Breast epithelium (tissue), 4 donors: Measurements from ENCODE around the gene FAM107A. TPM values are rescaled to one million over a fixed set of nuclear protein-coding genes. Genes with fewer than 3 reads are reported as not detected.
"Not testable (repeated sequence)": the region's sequence is repeated elsewhere in the genome, so short reads cannot be mapped to it uniquely, and the experiment has no call there.

Experiments used
- DNase-seq, 2 donors: peaks; one replicate each; pipeline ENCODE4 v3.0.0-alpha.2; 2019; ENCODE audit warnings: low spot score in 2 of 2
- H3K27ac ChIP-seq, 2 donors: fragments of 200-600 bp; sonication (generic) in 1 of 2; one replicate each; pipeline ENCODE4 v1.5.1; 2016 to 2019; ENCODE audit warnings: mild to moderate bottlenecking in 1 of 2
- H3K27me3 ChIP-seq, 2 donors: fragments of 200-600 bp; sonication (generic) in 1 of 2; one replicate each; pipeline versions ENCODE4 v1.5.1 to v1.6.0; 2017 to 2019; ENCODE audit warnings: control low read depth in 1 of 2, mild to moderate bottlenecking in 1 of 2
- H3K36me3 ChIP-seq: fragments of 200-600 bp; one replicate; pipeline ENCODE4 v1.5.1; 2019
- H3K4me1 ChIP-seq, 2 donors: fragments of 200-600 bp; sonication (generic); one replicate each; pipeline ENCODE4 v1.5.1; 2016 to 2019; ENCODE audit warnings: control low read depth in 1 of 2
- H3K4me3 ChIP-seq, 3 donors: fragments of 200-600 bp; sonication (generic); 1 replicate in 2 of 3; 2 replicates in 1 of 3; pipeline ENCODE4 v1.5.1; 2016 to 2019; ENCODE audit warnings: mild to moderate bottlenecking in 3 of 3, moderate library complexity in 2 of 3
- H3K9me3 ChIP-seq, 2 donors: fragments of 200-600 bp; sonication (generic) in 1 of 2; one replicate each; pipeline ENCODE4 v1.5.1; 2016 to 2019; ENCODE audit warnings: control low read depth in 1 of 2
- POLR2A ChIP-seq: fragments of 450-650 bp; IDR thresholded peaks from one replicate; pipeline ENCODE4 v1.6.1; 2016; ENCODE audit warnings: antibody characterized with exemption, mild to moderate bottlenecking, moderate library complexity
- POLR2AphosphoS5 ChIP-seq, 3 donors: sonication (generic); formaldehyde crosslinking; IDR thresholded peaks; one replicate each; pipeline ENCODE4 v1.6.1; 2017; ENCODE audit warnings: antibody characterized with exemption in 3 of 3
- intact Hi-C: fragments of 100-400 bp; cut with DNase I; formaldehyde crosslinking; loops from one replicate; pipeline ENCODE4 v1.15.1; 2023; ENCODE audit warnings: low total_unique reads
- total RNA-seq, 3 donors: library from RNA; depleted of rRNA; stranded (reverse); fragments of >200 nt; gene quantifications; one replicate each; pipeline ENCODE4 v1.1.0, GENCODE V29; 2016
- TF ChIP-seq, protein P1 (sequence below), 3 donors: fragments of 450-650 bp; IDR thresholded peaks; one replicate each; pipeline ENCODE4 v1.5.1; 2016 to 2017; ENCODE audit warnings: antibody characterized with exemption in 3 of 3, mild to moderate bottlenecking in 3 of 3, moderate library complexity in 3 of 3

FAM107A gene
- total RNA-seq, 3 donors from 2014 or later = 17.7 to 64.5 (median 31.9) TPM

DNA sequence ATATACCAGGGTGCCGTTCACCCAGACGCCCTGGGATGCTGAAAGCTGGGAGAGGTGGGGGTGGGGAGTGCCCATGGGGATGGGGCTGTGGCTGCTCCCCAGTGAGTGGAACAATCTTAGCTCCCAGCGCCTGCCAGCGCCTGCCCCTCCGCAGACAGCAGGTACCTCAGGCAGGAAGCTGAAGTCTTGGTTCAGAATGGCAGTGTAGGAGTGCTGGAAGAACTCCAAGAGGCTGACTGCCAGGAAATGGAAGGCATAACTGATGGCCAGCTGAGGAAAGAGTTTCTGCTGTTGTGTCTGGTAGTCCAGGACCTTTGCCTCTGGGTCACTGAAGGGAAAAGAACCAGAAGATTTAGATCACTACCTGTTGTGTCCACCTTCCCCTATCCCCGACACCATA lies 48.6 kb downstream of the FAM107A start:
- no peaks in the 10 kb centered on the region for H3K36me3 ChIP-seq
- peak; percentile 76 to 79 for DNase-seq

DNA sequence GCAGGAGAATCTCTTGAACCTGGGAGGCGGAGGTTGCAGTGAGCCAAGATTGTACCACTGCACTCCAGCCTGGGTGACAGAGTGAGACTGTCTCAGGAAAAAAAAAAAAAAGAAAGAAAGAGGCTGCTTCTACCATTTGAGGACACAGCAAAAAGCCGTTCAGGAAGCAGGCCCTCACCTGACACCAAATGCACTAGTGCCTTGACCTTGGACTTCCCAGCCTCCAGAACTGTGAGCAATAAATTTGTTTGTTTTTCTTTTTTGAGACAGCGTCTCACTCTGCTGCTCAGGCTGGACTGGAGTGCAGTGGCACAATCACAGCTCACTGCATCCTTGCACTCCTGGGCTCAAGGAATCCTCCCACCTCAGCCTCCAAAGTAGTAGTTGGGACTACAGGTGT lies 49.8 kb downstream of the FAM107A start:
- intact Hi-C loops, H3K36me3 ChIP-seq, H3K4me1 ChIP-seq, H3K27me3 ChIP-seq, H3K9me3 ChIP-seq, H3K4me3 ChIP-seq, H3K27ac ChIP-seq, DNase-seq: not testable (repeated sequence)

More for the DNA sequence above, 48.6 kb downstream of the FAM107A start:
- Histone ChIP-seq H3K4me1 (peaks cover 0 to 3% of the 10 kb centered on the region in 2 donors), H3K27ac (peak overlapping the region; percentile 41 to 50), H3K4me3 (no peak overlapping the region), H3K9me3 (no peaks in the 10 kb centered on the region), H3K27me3 (no peaks in the 10 kb centered on the region)
- no peak for TF ChIP-seq POLR2AphosphoS5 (IDR thresholded peaks at IDR 0.05)
- TF ChIP-seq POLR2A = no peak
- TF ChIP-seq, protein P1, sequence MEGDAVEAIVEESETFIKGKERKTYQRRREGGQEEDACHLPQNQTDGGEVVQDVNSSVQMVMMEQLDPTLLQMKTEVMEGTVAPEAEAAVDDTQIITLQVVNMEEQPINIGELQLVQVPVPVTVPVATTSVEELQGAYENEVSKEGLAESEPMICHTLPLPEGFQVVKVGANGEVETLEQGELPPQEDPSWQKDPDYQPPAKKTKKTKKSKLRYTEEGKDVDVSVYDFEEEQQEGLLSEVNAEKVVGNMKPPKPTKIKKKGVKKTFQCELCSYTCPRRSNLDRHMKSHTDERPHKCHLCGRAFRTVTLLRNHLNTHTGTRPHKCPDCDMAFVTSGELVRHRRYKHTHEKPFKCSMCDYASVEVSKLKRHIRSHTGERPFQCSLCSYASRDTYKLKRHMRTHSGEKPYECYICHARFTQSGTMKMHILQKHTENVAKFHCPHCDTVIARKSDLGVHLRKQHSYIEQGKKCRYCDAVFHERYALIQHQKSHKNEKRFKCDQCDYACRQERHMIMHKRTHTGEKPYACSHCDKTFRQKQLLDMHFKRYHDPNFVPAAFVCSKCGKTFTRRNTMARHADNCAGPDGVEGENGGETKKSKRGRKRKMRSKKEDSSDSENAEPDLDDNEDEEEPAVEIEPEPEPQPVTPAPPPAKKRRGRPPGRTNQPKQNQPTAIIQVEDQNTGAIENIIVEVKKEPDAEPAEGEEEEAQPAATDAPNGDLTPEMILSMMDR (IDR thresholded peaks at IDR 0.05) = no peak
- intact Hi-C loops = no loop called here

DNA sequence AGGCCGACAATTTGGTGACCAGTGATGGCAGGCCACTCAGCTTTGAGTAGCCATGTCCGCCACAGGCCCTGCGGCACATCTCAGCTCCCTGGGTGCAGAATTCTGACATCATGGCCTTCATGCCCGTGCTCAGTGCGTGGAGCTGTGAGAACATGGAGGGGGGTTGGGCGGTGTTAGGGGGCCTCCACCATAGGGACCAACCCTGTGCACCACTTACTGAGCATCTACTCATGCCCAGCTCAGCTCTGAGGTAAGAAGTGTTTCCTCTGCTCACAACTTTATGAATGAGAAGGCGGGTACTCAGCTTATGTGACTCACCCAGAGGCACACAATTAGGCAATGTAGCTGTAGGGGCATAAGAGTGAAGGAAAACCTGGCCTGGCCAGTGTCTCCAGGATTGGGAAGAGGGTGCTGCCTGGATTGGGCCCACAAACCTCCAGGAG lies 50.7 kb downstream of the FAM107A start:
- Histone ChIP-seq H3K4me1 (peaks cover 0 to 3% of the 10 kb centered on the region in 2 donors), H3K27ac (no peak overlapping the region), H3K27me3 (no peaks in the 10 kb centered on the region), H3K9me3 (no peaks in the 10 kb centered on the region), H3K4me3 (no peak overlapping the region), H3K36me3 (no peaks in the 10 kb centered on the region)
- no peak for DNase-seq
- intact Hi-C loops = no loop called here
- TF ChIP-seq POLR2AphosphoS5 (IDR thresholded peaks at IDR 0.05) (no peak), POLR2A (no peak)
- TF ChIP-seq, protein P1 (IDR thresholded peaks at IDR 0.05) = no peak

DNA sequence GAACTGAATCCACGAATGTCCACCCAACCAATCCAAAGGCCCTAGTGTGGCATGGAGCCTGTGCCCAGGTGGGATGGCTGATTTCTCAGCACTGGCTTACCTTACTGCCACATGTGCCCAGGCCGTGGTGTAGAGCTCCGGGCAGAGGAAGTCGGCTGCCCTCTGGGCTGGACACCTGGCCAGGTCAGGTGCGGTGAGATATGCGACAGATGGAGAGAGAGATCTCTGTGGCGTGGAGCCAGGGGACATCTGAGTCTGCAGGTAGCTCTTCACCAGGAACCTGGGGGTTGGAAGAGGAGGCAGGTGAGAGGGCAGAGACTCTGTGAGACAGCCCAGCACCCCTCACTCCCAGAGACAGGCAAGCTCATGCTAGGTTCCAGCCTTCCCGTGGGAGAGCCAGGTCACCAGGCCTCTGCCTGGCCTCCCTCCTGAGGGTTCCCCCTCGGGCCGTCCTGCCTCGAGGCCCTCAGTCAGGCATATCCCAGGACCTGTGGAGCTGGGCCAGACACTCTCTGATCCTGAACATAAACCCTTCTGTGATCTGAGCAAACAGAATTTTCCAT lies 52.8 kb downstream of the FAM107A start:
- Histone ChIP-seq H3K9me3 (no peaks in the 10 kb centered on the region), H3K36me3 (no peaks in the 10 kb centered on the region), H3K4me3 (no peak overlapping the region), H3K4me1 (peaks cover 0 to 3% of the 10 kb centered on the region in 2 donors), H3K27me3 (no peaks in the 10 kb centered on the region), H3K27ac (no peak overlapping the region)
- TF ChIP-seq, protein P1 (IDR thresholded peaks at IDR 0.05) = no peak
- TF ChIP-seq POLR2AphosphoS5 (IDR thresholded peaks at IDR 0.05) = no peak
- TF ChIP-seq POLR2A = no peak
- DNase-seq = no peak
- intact Hi-C loops = no loop called here

DNA sequence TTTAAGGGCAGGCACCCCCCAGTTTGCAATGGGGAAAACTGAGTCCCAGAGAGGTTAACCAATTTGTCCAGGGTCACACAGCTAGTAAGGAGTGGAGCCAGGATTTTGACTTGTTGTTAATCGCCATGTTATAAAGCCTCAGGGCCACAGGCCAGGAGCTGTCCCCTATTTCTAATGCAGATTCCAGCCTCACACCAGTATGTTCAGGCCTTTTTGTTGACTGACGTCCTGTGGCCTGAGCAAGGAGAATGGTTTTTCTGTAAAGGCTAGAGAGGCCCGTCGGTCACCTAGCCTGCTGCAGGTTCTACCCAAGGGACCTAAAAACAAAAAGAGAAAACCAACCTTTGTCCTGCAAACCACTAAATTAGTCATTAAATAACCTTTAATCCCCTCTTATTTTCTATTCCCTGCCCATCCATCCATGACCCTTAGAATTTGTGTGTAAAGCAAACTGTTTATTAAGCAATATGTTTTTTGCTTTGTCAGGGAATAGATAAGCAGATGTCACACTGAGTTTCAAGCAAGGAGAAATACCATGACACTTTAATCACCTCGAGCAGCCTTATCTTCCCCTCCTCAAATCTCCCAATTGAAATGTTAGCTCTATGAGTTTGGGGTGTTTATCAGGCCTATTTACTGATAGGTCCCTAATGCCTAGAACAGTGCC lies 54.3 kb downstream of the FAM107A start:
- H3K27ac ChIP-seq = peak overlapping the region; percentile 88 to 89
- H3K9me3 ChIP-seq = no peaks in the 10 kb centered on the region
- no peaks in the 10 kb centered on the region for H3K27me3 ChIP-seq
- H3K4me3 ChIP-seq = no peak overlapping the region
- intact Hi-C loops = no loop called here
- no peaks in the 10 kb centered on the region for H3K4me1 ChIP-seq
- no peak for DNase-seq
- TF ChIP-seq, protein P1 (IDR thresholded peaks at IDR 0.05) = no peak
- TF ChIP-seq POLR2A = no peak
- TF ChIP-seq POLR2AphosphoS5 (IDR thresholded peaks at IDR 0.05) = no peak
- H3K36me3 ChIP-seq = no peaks in the 10 kb centered on the region
